GM12878 (cell line): ENCODE measurements around the gene CADPS. TPM values are rescaled to one million over a fixed set of nuclear protein-coding genes. Genes with fewer than 3 reads are reported as not detected.

ENCODE experiments used
- ATAC-seq: fragments of 200-7000 bp; cut with Tn5 transposase; 3 replicates; pipeline ENCODE4 v1.9.1; 2020; ENCODE audit warnings: mild to moderate bottlenecking, moderate library complexity
- BruUV-seq: library from RNA; stranded (reverse); fragments of 400-500 nt; replicated peaks from 2 replicates; lab custom pipeline; 2021; lab: Mats Ljungman, UMichigan
- CTCF ChIA-PET: fragments of 300-600 bp; sonication (Branson Sonifier 250); formaldehyde crosslinking; extraction: SDS; loops from one replicate; lab custom pipeline; 2021; ENCODE audit warnings: inconsistent platforms; lab: Yijun Ruan, JAX
- POLR2A ChIA-PET: fragments of 350-600 bp; formaldehyde crosslinking; extraction: SDS; loops from one replicate; lab custom pipeline; 2021; ENCODE audit warnings: inconsistent platforms; lab: Charles Lee
- RAD21 ChIA-PET: fragments of 300-600 bp; sonication (Branson Sonifier 250); formaldehyde crosslinking; loops from one replicate; lab custom pipeline; 2023; ENCODE audit warnings: antibody characterized with exemption; ENCODE audit not compliant: unreplicated experiment; lab: Charles Lee
- SMC1A ChIA-PET: fragments of 300-600 bp; sonication (Branson Sonifier 250); formaldehyde crosslinking; loops from one replicate; lab custom pipeline; 2023; ENCODE audit not compliant: unreplicated experiment, uncharacterized antibody; lab: Charles Lee
- DNase-seq: peaks from one replicate; pipeline ENCODE4 v3.0.0-alpha.2; 2011; ENCODE audit warnings: low read depth, low spot score
- FAIRE-seq: peaks from 3 replicates; lab custom pipeline; 2011; peaks lifted over from hg19 to GRCh38; lab: Jason Lieb, UNC
- H2AFZ ChIP-seq: 2 replicates; pipeline ENCODE4 v1.6.0; 2011; ENCODE audit warnings: low read depth, low read length, control low read depth; ENCODE audit not compliant: control insufficient read depth
- H3K27ac ChIP-seq: 2 replicates; pipeline ENCODE4 v1.5.1; 2011; ENCODE audit warnings: control low read depth; ENCODE audit not compliant: control insufficient read depth, insufficient read depth
- H3K27me3 ChIP-seq, 2 experiments: replicated peaks in 1 of 2; 2 replicates each; pipeline versions ENCODE4 v1.6.0 to v1.6.1; 2011; ENCODE audit warnings: low read length in 1 of 2; ENCODE audit not compliant: control insufficient read depth in 2 of 2, insufficient read depth in 2 of 2
- H3K36me3 ChIP-seq, 2 experiments: 2 replicates each; pipeline ENCODE4 v1.5.1; 2011; ENCODE audit warnings: low read length in 1 of 2; ENCODE audit not compliant: control insufficient read depth in 2 of 2, insufficient read depth in 2 of 2
- H3K4me1 ChIP-seq: 2 replicates; pipeline ENCODE4 v1.6.1; 2011; ENCODE audit warnings: mild to moderate bottlenecking, low read length, moderate library complexity, mixed read lengths; ENCODE audit not compliant: control insufficient read depth, insufficient read depth
- H3K4me2 ChIP-seq: 2 replicates; pipeline ENCODE4 v1.6.0; 2011; ENCODE audit warnings: control low read depth; ENCODE audit not compliant: control insufficient read depth, insufficient read depth
- H3K4me3 ChIP-seq: fragments of 200-600 bp; sonication (generic); 2 replicates; pipeline ENCODE4 v1.5.1; 2016
- H3K79me2 ChIP-seq: 2 replicates; pipeline ENCODE4 v1.6.0; 2011; ENCODE audit warnings: low read length; ENCODE audit not compliant: control insufficient read depth, insufficient read depth
- H3K9ac ChIP-seq: 2 replicates; pipeline ENCODE4 v1.8.0; 2011; ENCODE audit warnings: low read length, control low read depth, mixed read lengths; ENCODE audit not compliant: control insufficient read depth, insufficient read depth
- H3K9me3 ChIP-seq: replicated peaks from 3 replicates; pipeline ENCODE4 v1.5.1; 2011; ENCODE audit warnings: mild to moderate bottlenecking, low read length; ENCODE audit not compliant: control insufficient read depth, insufficient read depth
- H4K20me1 ChIP-seq: 2 replicates; pipeline ENCODE4 v1.6.0; 2011; ENCODE audit not compliant: control insufficient read depth, insufficient read depth
- BCL11A ChIP-seq: IDR thresholded peaks from 2 replicates; pipeline ENCODE4 v1.6.1; 2011; ENCODE audit warnings: low read depth, low read length
- BCL3 ChIP-seq: IDR thresholded peaks from 2 replicates; pipeline ENCODE4 v1.6.1; 2011; ENCODE audit warnings: borderline replicate concordance, low read depth, mild to moderate bottlenecking, moderate library complexity, low read length; ENCODE audit not compliant: insufficient read depth, poor library complexity, severe bottlenecking
- ELK1 ChIP-seq: IDR thresholded peaks from 2 replicates; pipeline ENCODE4 v1.6.1; 2012; ENCODE audit warnings: low read depth, low read length, improper control_type of control experiment
- EZH2 ChIP-seq: IDR thresholded peaks from 2 replicates; pipeline ENCODE4 v1.6.1; 2012; ENCODE audit warnings: low read depth, mild to moderate bottlenecking, control low read depth, inconsistent platforms, low read length, borderline replicate concordance; ENCODE audit not compliant: control insufficient read depth
- FOS ChIP-seq: IDR thresholded peaks from 3 replicates; pipeline ENCODE4 v1.6.1; 2011; ENCODE audit warnings: borderline replicate concordance; ENCODE audit not compliant: insufficient read length; ENCODE audit errors: extremely low read depth
- MEF2A ChIP-seq: IDR thresholded peaks from 2 replicates; pipeline ENCODE4 v1.6.1; 2011; ENCODE audit warnings: low read depth, mild to moderate bottlenecking, low read length, moderate library complexity; ENCODE audit not compliant: insufficient read depth
- NR2C2 ChIP-seq: IDR thresholded peaks from 2 replicates; pipeline ENCODE4 v1.6.1; 2011; ENCODE audit warnings: borderline replicate concordance, low read depth; ENCODE audit not compliant: control insufficient read depth, insufficient read length
- NRF1 ChIP-seq: conservative IDR thresholded peaks from 2 replicates; pipeline ENCODE4 v1.6.1; 2011; ENCODE audit warnings: mild to moderate bottlenecking, low read depth, low read length, improper control_type of control experiment
- POLR2AphosphoS5 ChIP-seq: IDR thresholded peaks from 2 replicates; pipeline ENCODE4 v1.6.1; 2011; ENCODE audit warnings: mild to moderate bottlenecking, low read length, inconsistent platforms
- SIX5 ChIP-seq: IDR thresholded peaks from 2 replicates; pipeline ENCODE4 v1.6.1; 2011; ENCODE audit warnings: mild to moderate bottlenecking, low read depth, low read length, moderate library complexity; ENCODE audit not compliant: severe bottlenecking
- SMAD1 ChIP-seq: fragments of 450-650 bp; IDR thresholded peaks from 2 replicates; pipeline ENCODE4 v1.6.1; 2018; ENCODE audit warnings: mild to moderate bottlenecking, low read depth; ENCODE audit not compliant: partially characterized antibody
- SUPT20H ChIP-seq: IDR thresholded peaks from 2 replicates; pipeline ENCODE4 v1.6.1; 2011; ENCODE audit warnings: low read depth, mild to moderate bottlenecking, low read length, moderate library complexity, borderline replicate concordance; ENCODE audit not compliant: control insufficient read depth
- TAF1 ChIP-seq: IDR thresholded peaks from 2 replicates; pipeline ENCODE4 v1.6.1; 2011; ENCODE audit warnings: mild to moderate bottlenecking, low read depth, low read length, borderline replicate concordance
- TCF12 ChIP-seq: IDR thresholded peaks from 2 replicates; pipeline ENCODE4 v1.6.1; 2011; ENCODE audit warnings: low read depth, mild to moderate bottlenecking, low read length
- ZBTB4 ChIP-seq: fragments of 450-650 bp; formaldehyde crosslinking; IDR thresholded peaks from 2 replicates; pipeline ENCODE4 v1.4.0; 2022; ENCODE audit warnings: mild to moderate bottlenecking, moderate library complexity
- ZSCAN29 ChIP-seq: fragments of 450-650 bp; IDR thresholded peaks from 2 replicates; pipeline ENCODE4 v1.6.1; 2017; ENCODE audit warnings: mild to moderate bottlenecking, moderate library complexity
- WGBS: methylation state at CpG from one replicate; pipeline ENCODE4 v1.1.6; 2016; ENCODE audit warnings: low lambda C conversion rate; ENCODE audit not compliant: insufficient replicate concordance, insufficient coverage; ENCODE audit errors: missing lambda C conversion rate; 5-methylcytosine and 5-hydroxymethylcytosine counted together
- in situ Hi-C: fragments of 300-500 bp; cut with MboI; formaldehyde crosslinking; loops from 9 replicates; pipeline ENCODE4 v1.14.3; 2018; ENCODE audit warnings: mixed read lengths
- intact Hi-C: fragments of 100-400 bp; cut with micrococcal nuclease; formaldehyde crosslinking; loops from one replicate; pipeline ENCODE4 v1.14.2; 2022; ENCODE audit not compliant: unreplicated experiment
- polyA plus RNA-seq, 11 experiments: library from polyadenylated mRNA; depleted of rRNA in 4 of 11; unstranded in 6 of 11; stranded (reverse) in 5 of 11; fragments of >200 nt; fragmentation: Nextera tagmentation in 4 of 11; fragmentation: Illumina TruSeq in 1 of 11; extraction: Ambion mirVana in 4 of 11; extraction: Trizol in 1 of 11; gene quantifications; 1 replicate in 1 of 11; 2 replicates in 10 of 11; pipeline versions ENCODE4 v1.2.1 to v1.2.3, GENCODE V29; 2011 to 2016; ENCODE audit warnings: inconsistent platforms in 2 of 11, missing spikeins in 2 of 11, low read depth in 1 of 11
- total RNA-seq, 4 experiments: library from RNA; depleted of rRNA in 3 of 4; stranded (reverse); fragments of >200 nt in 3 of 4; fragmentation: Illumina TruSeq in 1 of 4; extraction: Trizol in 1 of 4; gene quantifications; 2 replicates each; pipeline versions ENCODE4 v1.2.1 to v1.2.3, GENCODE V29; 2013 to 2021

CADPS gene
- total and polyA plus RNA-seq, 10 of the 15 experiments (the other 5 are each of a cell fraction or from before 2014, with no cell fraction given) = 0.20 TPM; not detected in 9

- CTCF ChIA-PET = interaction anchor here (1.3 kb wide), 1 partner anchor 23 kb away, joined by 4 read pairs; no protein-coding TSS in a partner anchor
Observed at GRCh38 chr3:62771331-62772072, 103.7 kb downstream of the CADPS start.

More at GRCh38 chr3:62771331-62772072, 103.7 kb downstream of the CADPS start:
- Histone ChIP-seq H3K4me3 (no peak overlapping the region), H3K27me3 (no peaks in the 10 kb centered on the region; a peak in 1 of 4 replicates), H3K79me2 (no peaks in the 10 kb centered on the region), H3K27ac (no peak overlapping the region), H2AFZ (no peak overlapping the region), H3K36me3 (no peaks in the 10 kb centered on the region), H3K9me3 (no peaks in the 10 kb centered on the region), H3K4me1 (no peaks in the 10 kb centered on the region), H3K9ac (no peak overlapping the region), H4K20me1 (no peaks in the 10 kb centered on the region), H3K4me2 (no peak overlapping the region)
- POLR2A ChIA-PET = no interaction called here
- no TSS peak for BruUV-seq
- in situ Hi-C loops (no loop called here), intact Hi-C loops (no loop called here)
- FAIRE-seq = no peak
- no peak for DNase-seq
- WGBS = 49% methylated on average over 7 of the region's 7 CpGs
- RAD21 ChIA-PET = no interaction called here
- SMC1A ChIA-PET = no interaction called here
- no peak for ATAC-seq
- TF ChIP-seq POLR2AphosphoS5 (no peak), FOS (no peak), SMAD1 (no peak), ELK1 (no peak), SUPT20H (no peak), NRF1 (no peak), EZH2 (no peak), SIX5 (no peak), MEF2A (no peak), TAF1 (no peak), NR2C2 (no peak), TCF12 (no peak), ZSCAN29 (no peak), BCL11A (no peak), BCL3 (no peak), ZBTB4 (CRISPR knock-in tag) (no peak)
